ENCODE measurements around the gene SNTG2. TPM values are rescaled to one million over a fixed set of nuclear protein-coding genes. Genes with fewer than 3 reads are reported as not detected.
A peak's percentile ranks its signal among the peaks of the same experiment; 100 is the strongest.

The SNTG2 gene
- total RNA-seq, 3 donors from 2014 or later (not counting 1 experiment from before 2014, with no cell fraction given): not detected

DNA sequence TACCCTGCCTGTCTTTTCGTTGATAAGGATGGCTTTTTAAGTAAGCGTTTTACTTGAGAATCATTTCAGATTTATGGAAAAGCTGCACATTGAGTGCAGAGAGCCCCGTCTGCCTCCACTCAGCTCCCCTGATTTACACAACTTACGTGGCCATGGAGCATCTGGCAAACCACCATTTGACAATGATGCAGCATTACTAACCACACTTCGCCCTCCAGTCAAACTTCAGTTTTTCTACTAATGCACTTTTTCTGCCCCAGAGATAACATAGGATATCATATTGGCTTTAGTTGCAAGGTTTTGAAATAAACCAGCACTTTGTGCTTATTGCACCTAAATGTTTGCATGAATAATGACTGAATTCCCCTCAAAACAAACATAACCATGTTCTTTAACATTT is 297.5 kb downstream of the SNTG2 start:
- 31% methylated on average over 5 of the region's 5 CpGs for WGBS (ENCODE audit: insufficient coverage)
- Histone ChIP-seq H3K4me1 (ENCODE audit: control insufficient read depth, insufficient read depth, low read length) (no peaks in the 10 kb centered on the region), H3K27me3 (ENCODE audit: control insufficient read depth, insufficient read depth, low read length) (no peaks in the 10 kb centered on the region), H3K9me3 (ENCODE audit: control insufficient read depth, insufficient read depth, low read length) (no peaks in the 10 kb centered on the region), H3K4me3 (ENCODE audit: low read length) (no peak overlapping the region), H3K36me3 (ENCODE audit: control insufficient read depth, insufficient read depth, low read length) (no peaks in the 10 kb centered on the region), H3K27ac (ENCODE audit: low read length) (no peak overlapping the region)
- Mint-ChIP-seq H3K36me3 (no peaks in the 10 kb centered on the region), H3K27ac (no peak overlapping the region), H3K4me1 (no peaks in the 10 kb centered on the region), H3K9me3 (no peaks in the 10 kb centered on the region), H3K4me3 (no peak overlapping the region), H3K27me3 (ENCODE audit: low read depth in 2 of 2) (peaks cover 8 to 15% of the 10 kb centered on the region in 2 donors)
- DNase-seq (no peak), ATAC-seq (no peak)
- TF ChIP-seq, protein P1, sequence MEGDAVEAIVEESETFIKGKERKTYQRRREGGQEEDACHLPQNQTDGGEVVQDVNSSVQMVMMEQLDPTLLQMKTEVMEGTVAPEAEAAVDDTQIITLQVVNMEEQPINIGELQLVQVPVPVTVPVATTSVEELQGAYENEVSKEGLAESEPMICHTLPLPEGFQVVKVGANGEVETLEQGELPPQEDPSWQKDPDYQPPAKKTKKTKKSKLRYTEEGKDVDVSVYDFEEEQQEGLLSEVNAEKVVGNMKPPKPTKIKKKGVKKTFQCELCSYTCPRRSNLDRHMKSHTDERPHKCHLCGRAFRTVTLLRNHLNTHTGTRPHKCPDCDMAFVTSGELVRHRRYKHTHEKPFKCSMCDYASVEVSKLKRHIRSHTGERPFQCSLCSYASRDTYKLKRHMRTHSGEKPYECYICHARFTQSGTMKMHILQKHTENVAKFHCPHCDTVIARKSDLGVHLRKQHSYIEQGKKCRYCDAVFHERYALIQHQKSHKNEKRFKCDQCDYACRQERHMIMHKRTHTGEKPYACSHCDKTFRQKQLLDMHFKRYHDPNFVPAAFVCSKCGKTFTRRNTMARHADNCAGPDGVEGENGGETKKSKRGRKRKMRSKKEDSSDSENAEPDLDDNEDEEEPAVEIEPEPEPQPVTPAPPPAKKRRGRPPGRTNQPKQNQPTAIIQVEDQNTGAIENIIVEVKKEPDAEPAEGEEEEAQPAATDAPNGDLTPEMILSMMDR (IDR thresholded peaks at IDR 0.05): no peak
- intact Hi-C loops (cut with micrococcal nuclease): no loop called here

DNA sequence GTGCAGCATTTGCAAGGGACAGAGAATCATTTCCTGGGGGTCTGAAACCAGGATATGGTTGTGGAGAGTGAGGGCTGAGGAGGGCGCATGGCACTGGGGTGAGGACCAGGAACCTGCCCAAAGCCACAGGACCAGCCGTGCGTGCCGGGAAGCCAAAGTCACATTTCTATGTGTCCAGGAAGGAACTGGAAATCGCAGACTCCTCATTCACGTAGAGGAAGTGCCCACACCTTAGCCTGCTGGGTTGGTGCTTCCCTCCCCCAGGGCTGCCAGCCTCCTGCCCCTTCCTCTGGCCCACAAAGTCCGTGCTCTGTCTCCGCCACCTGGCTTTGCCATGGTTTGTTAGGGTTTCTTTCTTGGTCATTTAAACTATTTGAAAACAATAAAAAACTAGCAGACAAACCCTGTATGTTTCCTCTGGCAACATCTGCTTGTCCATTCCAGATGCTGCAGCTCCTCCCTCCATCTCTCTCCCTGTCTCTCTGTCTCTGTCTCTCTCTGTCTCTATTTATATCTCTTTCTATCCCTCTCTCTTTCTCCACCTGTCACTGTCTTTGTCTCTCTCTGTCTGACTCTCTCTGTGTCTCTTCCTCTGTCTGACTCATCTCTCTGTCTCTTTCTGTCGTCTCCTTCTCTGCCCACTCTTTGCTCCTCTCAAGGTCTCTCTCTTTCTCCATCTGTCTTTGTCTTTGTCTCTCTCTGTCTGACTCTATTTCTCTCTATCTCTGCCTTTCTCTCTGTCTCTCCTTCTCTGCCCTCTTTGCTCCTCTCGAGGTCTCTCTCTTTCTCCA is 299.4 kb downstream of the SNTG2 start:
- Mint-ChIP-seq H3K4me1 (no peaks in the 10 kb centered on the region), H3K4me3 (no peak overlapping the region), H3K27ac (no peak overlapping the region), H3K36me3 (no peaks in the 10 kb centered on the region), H3K9me3 (no peaks in the 10 kb centered on the region), H3K27me3 (ENCODE audit: low read depth in 2 of 2) (peaks cover 15 to 19% of the 10 kb centered on the region in 2 donors)
- ATAC-seq (no peak), DNase-seq (no peak)
- Histone ChIP-seq H3K36me3 (ENCODE audit: control insufficient read depth, insufficient read depth, low read length) (no peaks in the 10 kb centered on the region), H3K27me3 (ENCODE audit: control insufficient read depth, insufficient read depth, low read length) (no peaks in the 10 kb centered on the region), H3K4me1 (ENCODE audit: control insufficient read depth, insufficient read depth, low read length) (no peaks in the 10 kb centered on the region), H3K4me3 (ENCODE audit: low read length) (no peak overlapping the region), H3K27ac (ENCODE audit: low read length) (no peak overlapping the region), H3K9me3 (ENCODE audit: control insufficient read depth, insufficient read depth, low read length) (no peaks in the 10 kb centered on the region)
- WGBS (ENCODE audit: insufficient coverage): 46% methylated on average over 10 of the region's 10 CpGs
- intact Hi-C loops (cut with micrococcal nuclease): no loop called here
- TF ChIP-seq, protein P1 (IDR thresholded peaks at IDR 0.05): no peak

DNA sequence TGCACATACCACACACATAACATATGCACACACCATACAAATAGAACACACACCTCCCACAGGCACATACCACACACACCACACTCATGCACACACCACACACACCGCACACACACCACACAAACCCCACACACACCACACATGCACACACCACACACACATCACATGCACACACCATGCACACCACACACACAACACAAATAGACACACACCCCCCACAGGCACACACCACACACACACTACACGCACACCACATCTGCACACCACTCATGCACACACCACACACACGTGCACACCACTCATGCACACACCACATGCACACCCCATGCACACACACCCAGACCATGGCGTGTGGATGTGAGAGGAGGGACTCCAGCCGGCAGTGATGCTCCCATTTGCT is 300.9 kb downstream of the SNTG2 start:
- no peaks in the 10 kb centered on the region for H3K36me3 Mint-ChIP-seq
- no peak overlapping the region for H3K27ac ChIP-seq (ENCODE audit: low read length)
- 82% methylated on average over 4 of the region's 5 CpGs for WGBS (ENCODE audit: insufficient coverage)
- TF ChIP-seq, protein P1 (IDR thresholded peaks at IDR 0.05): no peak
- H3K36me3 ChIP-seq (ENCODE audit: control insufficient read depth, insufficient read depth, low read length): no peaks in the 10 kb centered on the region
- no peaks in the 10 kb centered on the region for H3K9me3 ChIP-seq (ENCODE audit: control insufficient read depth, insufficient read depth, low read length)
- H3K27me3 ChIP-seq (ENCODE audit: control insufficient read depth, insufficient read depth, low read length): no peaks in the 10 kb centered on the region
- no peaks in the 10 kb centered on the region for H3K4me1 Mint-ChIP-seq
- H3K4me1 ChIP-seq (ENCODE audit: control insufficient read depth, insufficient read depth, low read length): no peaks in the 10 kb centered on the region
- no peaks in the 10 kb centered on the region for H3K9me3 Mint-ChIP-seq
- intact Hi-C loops (cut with micrococcal nuclease): no loop called here
- DNase-seq (no peak), ATAC-seq (peak in 1 of 3 donors; percentile 40)
- H3K27me3 Mint-ChIP-seq (ENCODE audit: low read depth in 2 of 2): peaks cover 14 to 22% of the 10 kb centered on the region in 2 donors
- H3K4me3 ChIP-seq (ENCODE audit: low read length): no peak overlapping the region
- no peak overlapping the region for H3K4me3 Mint-ChIP-seq
- no peak overlapping the region for H3K27ac Mint-ChIP-seq

DNA sequence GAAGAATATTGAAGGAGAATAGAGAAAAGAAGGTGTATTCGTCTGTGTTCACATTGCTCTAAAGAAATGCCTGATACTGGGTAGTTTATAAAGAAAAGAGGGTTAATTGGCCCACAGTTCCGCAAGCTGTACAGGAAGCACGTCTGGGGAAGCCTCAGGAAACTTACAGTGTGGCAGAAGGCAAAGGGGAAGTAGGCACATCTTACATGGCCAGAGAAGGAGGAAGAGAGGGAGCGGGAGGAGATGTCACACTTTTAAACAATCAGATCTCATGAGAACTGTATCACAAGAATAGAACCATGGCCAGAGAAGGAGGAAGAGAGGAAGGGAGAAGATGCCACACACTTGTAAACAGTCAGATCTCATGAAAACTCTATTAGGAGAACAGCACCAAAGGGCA is 303.0 kb downstream of the SNTG2 start:
- Mint-ChIP-seq H3K4me1 (no peaks in the 10 kb centered on the region), H3K27me3 (ENCODE audit: low read depth in 2 of 2) (peaks cover 23 to 24% of the 10 kb centered on the region in 2 donors), H3K4me3 (no peak overlapping the region), H3K9me3 (no peaks in the 10 kb centered on the region), H3K27ac (no peak overlapping the region), H3K36me3 (no peaks in the 10 kb centered on the region)
- H3K4me3 ChIP-seq (ENCODE audit: low read length): no peak overlapping the region
- H3K36me3 ChIP-seq (ENCODE audit: control insufficient read depth, insufficient read depth, low read length): no peaks in the 10 kb centered on the region
- no peak overlapping the region for H3K27ac ChIP-seq (ENCODE audit: low read length)
- H3K27me3 ChIP-seq (ENCODE audit: control insufficient read depth, insufficient read depth, low read length): no peaks in the 10 kb centered on the region
- no peaks in the 10 kb centered on the region for H3K4me1 ChIP-seq (ENCODE audit: control insufficient read depth, insufficient read depth, low read length)
- H3K9me3 ChIP-seq (ENCODE audit: control insufficient read depth, insufficient read depth, low read length): no peaks in the 10 kb centered on the region
- TF ChIP-seq, protein P1 (IDR thresholded peaks at IDR 0.05): no peak
- WGBS (ENCODE audit: insufficient coverage): 24% methylated on average over 4 of the region's 4 CpGs
- intact Hi-C loops (cut with micrococcal nuclease): no loop called here
- DNase-seq: no peak
- no peak for ATAC-seq

All from natural killer cell (primary cell).